IMR-90 (cell line): ENCODE measurements around the gene CEP70. TPM values are rescaled to one million over a fixed set of nuclear protein-coding genes. Genes with fewer than 3 reads are reported as not detected.

Experiments
- ATAC-seq: fragments of 200-7000 bp; cut with Tn5 transposase; 2 replicates; pipeline ENCODE4 v1.9.1; 2020; ENCODE audit warnings: low read depth, mild to moderate bottlenecking, moderate library complexity
- BruUV-seq: library from RNA; stranded (reverse); fragments of 400-500 nt; replicated peaks from 2 replicates; lab custom pipeline; 2021; lab: Mats Ljungman, UMichigan
- CTCF ChIA-PET: fragments of 300-600 bp; formaldehyde crosslinking; extraction: SDS; loops from one replicate; lab custom pipeline; 2021; ENCODE audit warnings: antibody characterized with exemption; lab: Yijun Ruan, JAX
- POLR2A ChIA-PET: fragments of 300-600 bp; sonication (Branson Sonifier 250); formaldehyde crosslinking; loops from one replicate; lab custom pipeline; 2022; ENCODE audit warnings: antibody characterized with exemption; ENCODE audit not compliant: unreplicated experiment; lab: Charles Lee
- DNase-seq: peaks from one replicate; pipeline ENCODE4 v3.0.0; 2013
- H2AFZ ChIP-seq: replicated peaks from 2 replicates; pipeline ENCODE3; 2013; ENCODE audit warnings: low read length, mild to moderate bottlenecking; ENCODE audit not compliant: poor library complexity
- H2AK5ac ChIP-seq: 2 replicates; pipeline ENCODE4 v1.6.1; 2013; ENCODE audit warnings: low read depth, low read length, inconsistent platforms
- H2AK9ac ChIP-seq: replicated peaks from 2 replicates; pipeline ENCODE3; 2013; ENCODE audit warnings: mild to moderate bottlenecking, low read depth, low read length, moderate library complexity; ENCODE audit not compliant: poor library complexity
- H2BK120ac ChIP-seq: 2 replicates; pipeline ENCODE4 v1.6.1; 2013; ENCODE audit warnings: low read depth, low read length, inconsistent platforms
- H2BK15ac ChIP-seq: 3 replicates; pipeline ENCODE4 v1.6.1; 2013; ENCODE audit warnings: low read depth, low read length, inconsistent platforms
- H2BK20ac ChIP-seq: 2 replicates; pipeline ENCODE4 v1.6.1; 2013; ENCODE audit warnings: low read depth, mild to moderate bottlenecking, inconsistent platforms, low read length, moderate library complexity
- H2BK5ac ChIP-seq: 2 replicates; pipeline ENCODE4 v1.6.1; 2013; ENCODE audit warnings: mild to moderate bottlenecking, low read depth, low read length, inconsistent platforms; ENCODE audit not compliant: poor library complexity, severe bottlenecking
- H3K14ac ChIP-seq: replicated peaks from 2 replicates; pipeline ENCODE4 v1.6.1; 2013; ENCODE audit warnings: low read depth, low read length, inconsistent platforms
- H3K18ac ChIP-seq: 2 replicates; pipeline ENCODE4 v1.6.1; 2013; ENCODE audit warnings: low read depth, low read length, control low read depth
- H3K23ac ChIP-seq: 2 replicates; pipeline ENCODE4 v1.6.1; 2013; ENCODE audit warnings: low read depth, low read length, inconsistent platforms
- H3K27ac ChIP-seq: 2 replicates; pipeline ENCODE4 v1.5.1; 2013; ENCODE audit warnings: mild to moderate bottlenecking, control low read depth, low read length; ENCODE audit not compliant: insufficient read depth
- H3K27me3 ChIP-seq: 2 replicates; pipeline ENCODE4 v1.6.1; 2013; ENCODE audit warnings: low read length; ENCODE audit not compliant: control insufficient read depth, insufficient read depth
- H3K36me3 ChIP-seq: 2 replicates; pipeline ENCODE4 v1.6.1; 2013; ENCODE audit warnings: low read length, mixed read lengths; ENCODE audit not compliant: control insufficient read depth, insufficient read depth
- H3K4ac ChIP-seq: 2 replicates; pipeline ENCODE4 v1.6.1; 2013; ENCODE audit warnings: low read depth, low read length, inconsistent platforms
- H3K4me1 ChIP-seq: 2 replicates; pipeline ENCODE4 v1.6.1; 2013; ENCODE audit warnings: low read length, mixed read lengths; ENCODE audit not compliant: control insufficient read depth, insufficient read depth
- H3K4me2 ChIP-seq: 2 replicates; pipeline ENCODE4 v1.6.1; 2013; ENCODE audit warnings: low read depth, mild to moderate bottlenecking, control low read depth, low read length, moderate library complexity
- H3K4me3 ChIP-seq: 2 replicates; pipeline ENCODE4 v1.5.1; 2013; ENCODE audit warnings: low read depth, mild to moderate bottlenecking, control low read depth, low read length, moderate library complexity; ENCODE audit not compliant: insufficient read depth
- H3K56ac ChIP-seq: 2 replicates; pipeline ENCODE4 v1.6.1; 2013; ENCODE audit warnings: low read length, inconsistent platforms; ENCODE audit not compliant: insufficient read depth; ENCODE audit errors: extremely low read depth
- H3K79me1 ChIP-seq, 2 experiments: 2 replicates each; pipeline ENCODE4 v1.6.1; 2013; ENCODE audit warnings: low read length in 2 of 2, inconsistent platforms in 1 of 2, low read depth in 1 of 2
- H3K9ac ChIP-seq: 2 replicates; pipeline ENCODE4 v1.6.1; 2013; ENCODE audit warnings: low read depth, low read length, control low read depth
- H3K9me1 ChIP-seq: 2 replicates; pipeline ENCODE4 v1.6.1; 2013; ENCODE audit warnings: low read length, inconsistent platforms; ENCODE audit not compliant: insufficient read depth
- H3K9me3 ChIP-seq: 2 replicates; pipeline ENCODE4 v1.6.1; 2013; ENCODE audit warnings: low read length; ENCODE audit not compliant: control insufficient read depth, insufficient read depth
- H4K20me1 ChIP-seq: 2 replicates; pipeline ENCODE4 v1.6.1; 2013; ENCODE audit warnings: low read length, inconsistent platforms; ENCODE audit not compliant: insufficient read depth
- H4K5ac ChIP-seq: 2 replicates; pipeline ENCODE4 v1.6.1; 2013; ENCODE audit warnings: mild to moderate bottlenecking, low read depth, low read length, control low read depth
- H4K8ac ChIP-seq, 2 experiments: 2 replicates each; pipeline ENCODE4 v1.6.1; 2013; ENCODE audit warnings: low read depth in 2 of 2, low read length in 2 of 2, control low read depth in 1 of 2, inconsistent platforms in 1 of 2
- H4K91ac ChIP-seq: 2 replicates; pipeline ENCODE4 v1.6.1; 2013; ENCODE audit warnings: low read depth, low read length, inconsistent platforms; ENCODE audit not compliant: insufficient read depth
- BHLHE40 ChIP-seq: fragments of 150-350 bp; IDR thresholded peaks from 2 replicates; pipeline ENCODE4 v1.6.1; 2016; ENCODE audit warnings: mild to moderate bottlenecking, low read depth, low read length
- CEBPB ChIP-seq: IDR thresholded peaks from 2 replicates; pipeline ENCODE4 v1.6.1; 2012; ENCODE audit warnings: low read depth, low read length, improper control_type of control experiment
- CHD1 ChIP-seq: IDR thresholded peaks from 2 replicates; pipeline ENCODE4 v1.6.1; 2012; ENCODE audit warnings: low read depth, low read length, improper control_type of control experiment
- FOS ChIP-seq: fragments of 150-350 bp; IDR thresholded peaks from 2 replicates; pipeline ENCODE4 v1.6.1; 2016; ENCODE audit warnings: low read depth, low read length
- MAFK ChIP-seq: IDR thresholded peaks from 2 replicates; pipeline ENCODE4 v1.6.1; 2012; ENCODE audit warnings: low read depth, low read length, improper control_type of control experiment
- MAZ ChIP-seq: IDR thresholded peaks from 2 replicates; pipeline ENCODE4 v1.6.1; 2012; ENCODE audit warnings: low read depth, mild to moderate bottlenecking, low read length, improper control_type of control experiment, moderate library complexity, borderline replicate concordance
- MXI1 ChIP-seq: IDR thresholded peaks from 2 replicates; pipeline ENCODE4 v1.6.1; 2012; ENCODE audit warnings: low read depth, mild to moderate bottlenecking, low read length, moderate library complexity, borderline replicate concordance
- NFE2L2 ChIP-seq: fragments of 150-350 bp; IDR thresholded peaks from 2 replicates; pipeline ENCODE4 v1.6.1; 2016; ENCODE audit warnings: low read depth, mild to moderate bottlenecking, low read length
- POLR2A ChIP-seq: IDR thresholded peaks from 2 replicates; pipeline ENCODE4 v1.6.1; 2012; ENCODE audit warnings: mild to moderate bottlenecking, low read depth, low read length
- RAD21 ChIP-seq: IDR thresholded peaks from 2 replicates; pipeline ENCODE4 v1.6.1; 2012; ENCODE audit warnings: low read length, improper control_type of control experiment
- RFX5 ChIP-seq: IDR thresholded peaks from 2 replicates; pipeline ENCODE4 v1.8.0; 2012; ENCODE audit warnings: low read depth, mild to moderate bottlenecking, low read length, moderate library complexity
- SMC3 ChIP-seq: fragments of 150-350 bp; IDR thresholded peaks from 2 replicates; pipeline ENCODE4 v1.6.1; 2016; ENCODE audit warnings: low read depth, mild to moderate bottlenecking, antibody characterized with exemption, low read length, moderate library complexity
- WGBS, 2 experiments: methylation state at CpG; one replicate each; pipeline versions ENCODE4 v1.1.5 to v1.1.7; 2013; ENCODE audit warnings: missing lambda C conversion rate in 2 of 2; ENCODE audit not compliant: insufficient read length in 1 of 2; ENCODE audit errors: extremely low coverage in 2 of 2; 5-methylcytosine and 5-hydroxymethylcytosine counted together
- dilution Hi-C: fragments of 300-500 bp; cut with HindIII; formaldehyde crosslinking; loops from one replicate; pipeline ENCODE4 v1.14.3; 2018; ENCODE audit warnings: low sequenced_read_pairs; ENCODE audit not compliant: unreplicated experiment
- in situ Hi-C: fragments of 300-500 bp; cut with MboI; formaldehyde crosslinking; loops from 3 replicates; pipeline ENCODE4 v1.14.3; 2019; ENCODE audit warnings: low sequenced_read_pairs, inconsistent platforms, mixed read lengths
- intact Hi-C: fragments of 100-400 bp; cut with micrococcal nuclease; formaldehyde crosslinking; loops from 2 replicates; pipeline ENCODE4 v1.10.0; 2022
- polyA plus RNA-seq, 3 experiments: library from polyadenylated mRNA; depleted of rRNA; stranded (reverse); fragments of >200 nt; gene quantifications; 2 replicates each; pipeline ENCODE4 v1.2.3, GENCODE V29; 2012; ENCODE audit warnings: low replicate concordance in 1 of 3
- total RNA-seq: library from RNA; depleted of rRNA; stranded (reverse); fragments of >200 nt; gene quantifications from 2 replicates; pipeline ENCODE4 v1.2.3, GENCODE V29; 2012
- TF ChIP-seq, protein P1 (sequence below): fragments of 150-350 bp; IDR thresholded peaks from 2 replicates; pipeline ENCODE4 v1.6.1; 2016; ENCODE audit warnings: low read depth, mild to moderate bottlenecking, low read length, moderate library complexity, borderline replicate concordance

Gene CEP70
- total and polyA plus RNA-seq, 2 of the 4 experiments (the other 2 are of a cell fraction) = 4.6 to 11.1 TPM

DNA sequence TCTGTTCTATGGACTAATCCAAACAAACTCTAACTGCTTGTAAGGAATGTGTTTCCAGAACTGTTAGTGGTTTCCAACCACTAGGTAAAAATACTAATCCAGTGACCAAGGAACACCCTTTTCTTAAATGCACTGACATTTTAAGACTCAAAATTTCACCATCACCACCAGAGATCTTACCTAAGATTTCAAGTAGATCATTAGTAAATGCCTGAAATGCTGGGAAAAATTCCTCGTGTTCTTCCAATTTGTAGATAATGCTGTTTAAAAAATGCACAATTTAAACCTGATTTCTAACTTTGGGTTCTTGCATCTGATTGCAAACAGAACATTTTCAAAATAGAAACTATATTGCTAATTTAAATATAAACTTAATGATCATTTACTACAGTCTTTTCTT, 96.2 kb downstream of the CEP70 start:
- intact Hi-C loops (no loop called here), dilution Hi-C loops (no loop called here), in situ Hi-C loops (loop anchor here (10.0 kb wide), 1 partner anchor 427 kb away; no protein-coding TSS in a partner anchor)
- H2BK20ac ChIP-seq = no peak overlapping the region
- no peak overlapping the region for H2BK120ac ChIP-seq
- H3K4me3 ChIP-seq = no peak overlapping the region
- no peak overlapping the region for H4K8ac ChIP-seq
- H4K5ac ChIP-seq = no peak overlapping the region
- H3K9ac ChIP-seq = no peak overlapping the region
- H2BK15ac ChIP-seq = no peak overlapping the region
- H3K27me3 ChIP-seq = no peaks in the 10 kb centered on the region
- H2AK9ac ChIP-seq = no peak overlapping the region
- H2BK5ac ChIP-seq = no peak overlapping the region
- no peak overlapping the region for H2AK5ac ChIP-seq
- no peak overlapping the region for H3K4ac ChIP-seq
- H3K23ac ChIP-seq = no peak overlapping the region
- H3K36me3 ChIP-seq = 0 out of 2 replicates have a peak, but pooled peaks cover 1% of the 10 kb centered on the region
- ATAC-seq (no peak), DNase-seq (peak; percentile 11)
- H3K4me1 ChIP-seq = no peaks in the 10 kb centered on the region
- no TSS peak for BruUV-seq
- no peak overlapping the region for H3K56ac ChIP-seq
- no peaks in the 10 kb centered on the region for H3K9me3 ChIP-seq
- WGBS, 2 experiments = no CpG with 5 or more reads among the region's 1 CpG
- no peak overlapping the region for H2AFZ ChIP-seq
- CTCF ChIA-PET = no interaction called here
- no peak overlapping the region for H3K18ac ChIP-seq
- H3K27ac ChIP-seq = no peak overlapping the region
- H3K4me2 ChIP-seq = no peak overlapping the region
- H3K79me1 ChIP-seq = no peaks in the 10 kb centered on the region
- H3K14ac ChIP-seq = no peak overlapping the region
- no peaks in the 10 kb centered on the region; the same call in 1 of the 2 replicates for H4K20me1 ChIP-seq
- H3K9me1 ChIP-seq = peaks cover under 1% of the 10 kb centered on the region; the same call in 1 of the 2 replicates
- H4K91ac ChIP-seq = no peak overlapping the region
- TF ChIP-seq MAZ (no peak), RAD21 (no peak), BHLHE40 (no peak), NFE2L2 (no peak), POLR2A (no peak), FOS (no peak), RFX5 (no peak), MXI1 (no peak), CEBPB (no peak), CHD1 (no peak), MAFK (no peak), SMC3 (no peak)
- TF ChIP-seq, protein P1, sequence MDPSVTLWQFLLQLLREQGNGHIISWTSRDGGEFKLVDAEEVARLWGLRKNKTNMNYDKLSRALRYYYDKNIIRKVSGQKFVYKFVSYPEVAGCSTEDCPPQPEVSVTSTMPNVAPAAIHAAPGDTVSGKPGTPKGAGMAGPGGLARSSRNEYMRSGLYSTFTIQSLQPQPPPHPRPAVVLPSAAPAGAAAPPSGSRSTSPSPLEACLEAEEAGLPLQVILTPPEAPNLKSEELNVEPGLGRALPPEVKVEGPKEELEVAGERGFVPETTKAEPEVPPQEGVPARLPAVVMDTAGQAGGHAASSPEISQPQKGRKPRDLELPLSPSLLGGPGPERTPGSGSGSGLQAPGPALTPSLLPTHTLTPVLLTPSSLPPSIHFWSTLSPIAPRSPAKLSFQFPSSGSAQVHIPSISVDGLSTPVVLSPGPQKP = no peak
- POLR2A ChIA-PET = interaction anchor here (0.6 kb wide), 1 partner anchor 537 kb away, joined by 3 read pairs; no protein-coding TSS in a partner anchor
